HepG2 (cell line): Measurements from ENCODE around the gene HOXC5. TPM values are rescaled to one million over a fixed set of nuclear protein-coding genes. Genes with fewer than 3 reads are reported as not detected.

ENCODE experiments used
- GATAD2A ChIP-seq: IDR thresholded peaks from 2 replicates; pipeline ENCODE4 v1.6.1; 2016
- HOMEZ ChIP-seq: IDR thresholded peaks from 2 replicates; pipeline ENCODE4 v1.6.1; 2016; ENCODE audit warnings: low read depth
- KAT7 ChIP-seq: IDR thresholded peaks from 2 replicates; pipeline ENCODE4 v1.6.1; 2018; ENCODE audit warnings: borderline replicate concordance, missing compliant biosample characterization
- NFAT5 ChIP-seq: sonication (generic); formaldehyde crosslinking; IDR thresholded peaks from 2 replicates; pipeline ENCODE4 v1.4.0; 2020; ENCODE audit warnings: missing genetic modification reagents
- PBX3 ChIP-seq: sonication (generic); formaldehyde crosslinking; IDR thresholded peaks from 2 replicates; pipeline ENCODE4 v1.8.1; 2023; ENCODE audit warnings: missing genetic modification reagents, inconsistent platforms, borderline replicate concordance
- RFX5 ChIP-seq: IDR thresholded peaks from 2 replicates; pipeline ENCODE4 v1.6.1; 2011; ENCODE audit warnings: low read depth, low read length, improper control_type of control experiment
- TRAFD1 ChIP-seq: sonication (generic); formaldehyde crosslinking; IDR thresholded peaks from 2 replicates; pipeline ENCODE4 v1.5.1; 2020; ENCODE audit warnings: missing genetic modification reagents, mild to moderate bottlenecking, borderline replicate concordance
- ZBTB39 ChIP-seq: sonication (generic); formaldehyde crosslinking; IDR thresholded peaks from 2 replicates; pipeline ENCODE4 v1.5.0; 2020; ENCODE audit warnings: missing genetic modification reagents
- ZBTB44 ChIP-seq: sonication (generic); formaldehyde crosslinking; IDR thresholded peaks from 2 replicates; pipeline ENCODE4 v1.4.0; 2020; ENCODE audit warnings: missing genetic modification reagents
- ZNF382 ChIP-seq: sonication (generic); formaldehyde crosslinking; IDR thresholded peaks from 2 replicates; pipeline ENCODE4 v1.5.0; 2020; ENCODE audit warnings: missing genetic modification reagents, mild to moderate bottlenecking, borderline replicate concordance
- ZNF652 ChIP-seq: IDR thresholded peaks from 2 replicates; pipeline ENCODE4 v1.6.1; 2016; ENCODE audit warnings: low read depth, borderline replicate concordance
- polyA plus RNA-seq, 8 experiments: library from polyadenylated mRNA; depleted of rRNA in 3 of 8; stranded (reverse) in 7 of 8; unstranded in 1 of 8; fragments of >200 nt; fragmentation: Illumina TruSeq in 4 of 8; extraction: Trizol in 4 of 8; gene quantifications; 2 replicates each; pipeline versions ENCODE4 v1.2.1 to v1.2.3, GENCODE V29; 2011 to 2016; ENCODE audit warnings: low read depth in 4 of 8, missing spikeins in 1 of 8, mixed read lengths in 1 of 8; ENCODE audit not compliant: insufficient read depth in 1 of 8
- total RNA-seq, 5 experiments: library from RNA; depleted of rRNA; stranded (reverse); fragments of >200 nt; fragmentation: Illumina TruSeq; extraction: Trizol; gene quantifications; 2 replicates each; pipeline ENCODE4 v1.2.3, GENCODE V29; 2016; ENCODE audit warnings: low read depth in 1 of 5

The HOXC5 gene
- total and polyA plus RNA-seq, 2 of the 13 experiments (the other 11 are each of a cell fraction or from before 2014, with no cell fraction given), result not detected

- TF ChIP-seq ZBTB39 (no peak), RFX5 (no peak), ZBTB44 (CRISPR knock-in tag) (no peak), PBX3 (CRISPR knock-in tag) (no peak), TRAFD1 (CRISPR knock-in tag) (no peak), ZNF382 (CRISPR knock-in tag) (no peak), KAT7 (CRISPR knock-in tag) (no peak), NFAT5 (no peak), HOMEZ (CRISPR knock-in tag) (no peak), GATAD2A (CRISPR knock-in tag) (no peak), ZNF652 (no peak)
- TF ChIP-seq, all 625 proteins: peak for 0
Measured at GRCh38 chr12:54026640-54027441, 6.0 kb upstream of the HOXC5 start (continued).
